ENCODE measurements around the gene GABPB1. TPM values are rescaled to one million over a fixed set of nuclear protein-coding genes. Genes with fewer than 3 reads are reported as not detected.

GABPB1 gene
- total RNA-seq, 2 donors from 2014 or later, result 32.0 to 37.5 TPM

- no peaks in the 10 kb centered on the region for H3K27me3 Mint-ChIP-seq (ENCODE audit: insufficient read depth)
- H3K4me1 ChIP-seq (ENCODE audit: control insufficient read depth, insufficient read depth, low read length), result no peaks in the 10 kb centered on the region
- H3K27ac ChIP-seq (ENCODE audit: low read depth, low read length), result no peak overlapping the region
- H3K4me1 Mint-ChIP-seq, result peaks cover 11% of the 10 kb centered on the region
- H3K4me3 Mint-ChIP-seq, result no peak overlapping the region
- no peaks in the 10 kb centered on the region for H3K9me3 ChIP-seq (ENCODE audit: control insufficient read depth, low read length)
- H3K9ac ChIP-seq (ENCODE audit: extremely low read depth, low read length, poor library complexity, severe bottlenecking), result no peak overlapping the region
- no peak for DNase-seq
- H3K36me3 ChIP-seq (ENCODE audit: control insufficient read depth, insufficient read depth, low read length), result no peaks in the 10 kb centered on the region
- TF ChIP-seq CTCF (conservative IDR thresholded peaks at IDR 0.05), result peak; percentile 58
- no peak overlapping the region for H3K27ac Mint-ChIP-seq
- no peak overlapping the region for H3K4me3 ChIP-seq (ENCODE audit: low read length)
- no peaks in the 10 kb centered on the region for H3K9me3 Mint-ChIP-seq
- no peaks in the 10 kb centered on the region for H3K27me3 ChIP-seq (ENCODE audit: control insufficient read depth, insufficient read depth, low read length, poor library complexity, severe bottlenecking)
- H3K36me3 Mint-ChIP-seq (ENCODE audit: low read depth), result no peaks in the 10 kb centered on the region
- WGBS, 2 experiments (ENCODE audit: insufficient coverage in 1 of 2, insufficient read length in 1 of 2), result 80 to 88% methylated on average over 2 to 5 of the region's 5 CpGs
These were observed 113.1 kb downstream of the GABPB1 start for GRCh38 chr15:50241684-50242450.

DNA sequence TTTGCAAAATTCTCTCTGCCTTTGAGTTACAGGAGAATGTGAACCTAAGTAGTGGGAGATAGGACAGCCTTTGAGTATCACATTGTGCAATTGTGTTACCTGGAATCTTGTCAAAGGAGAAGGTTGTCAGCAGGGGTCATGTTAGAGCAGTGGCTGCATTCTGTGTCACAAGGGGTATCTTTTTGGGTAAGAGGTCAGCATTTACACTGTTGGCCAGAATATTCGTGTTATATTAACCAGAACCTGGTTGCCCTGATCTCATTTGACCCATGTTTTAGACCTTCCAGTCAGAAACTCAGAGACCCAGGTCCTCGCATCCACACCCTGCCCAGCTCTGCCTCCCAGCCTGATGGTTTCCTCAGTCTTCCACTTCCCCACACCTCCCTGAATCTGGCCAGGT, 116.7 kb downstream of the GABPB1 start:
- WGBS, 2 experiments (ENCODE audit: insufficient coverage in 1 of 2, insufficient read length in 1 of 2), result 94 to 100% methylated on average over 2 of the region's 2 CpGs
- Mint-ChIP-seq H3K4me3 (no peak overlapping the region), H3K36me3 (ENCODE audit: low read depth) (no peaks in the 10 kb centered on the region), H3K27me3 (ENCODE audit: insufficient read depth) (no peaks in the 10 kb centered on the region), H3K9me3 (no peaks in the 10 kb centered on the region), H3K27ac (no peak overlapping the region), H3K4me1 (peaks cover 18% of the 10 kb centered on the region)
- Histone ChIP-seq H3K36me3 (ENCODE audit: control insufficient read depth, insufficient read depth, low read length) (no peaks in the 10 kb centered on the region), H3K27me3 (ENCODE audit: control insufficient read depth, insufficient read depth, low read length, poor library complexity, severe bottlenecking) (no peaks in the 10 kb centered on the region), H3K9me3 (ENCODE audit: control insufficient read depth, low read length) (no peaks in the 10 kb centered on the region), H3K4me1 (ENCODE audit: control insufficient read depth, insufficient read depth, low read length) (no peaks in the 10 kb centered on the region), H3K4me3 (ENCODE audit: low read length) (no peak overlapping the region), H3K27ac (ENCODE audit: low read depth, low read length) (no peak overlapping the region), H3K9ac (ENCODE audit: extremely low read depth, low read length, poor library complexity, severe bottlenecking) (no peak overlapping the region)
- DNase-seq, result no peak
- no peak for TF ChIP-seq CTCF (conservative IDR thresholded peaks at IDR 0.05)

- no peak overlapping the region for H3K4me3 ChIP-seq (ENCODE audit: low read length)
- WGBS, 2 experiments (ENCODE audit: insufficient coverage in 1 of 2, insufficient read length in 1 of 2), result 91 to 98% methylated on average over 8 to 9 of the region's 9 CpGs
- H3K27ac ChIP-seq (ENCODE audit: low read depth, low read length), result no peak overlapping the region
- DNase-seq, result no peak
- no peaks in the 10 kb centered on the region for H3K27me3 Mint-ChIP-seq (ENCODE audit: insufficient read depth)
- no peaks in the 10 kb centered on the region for H3K36me3 Mint-ChIP-seq (ENCODE audit: low read depth)
- no peaks in the 10 kb centered on the region for H3K9me3 Mint-ChIP-seq
- no peak overlapping the region for H3K27ac Mint-ChIP-seq
- H3K4me1 ChIP-seq (ENCODE audit: control insufficient read depth, insufficient read depth, low read length), result peaks cover 5% of the 10 kb centered on the region
- peaks cover 34% of the 10 kb centered on the region for H3K4me1 Mint-ChIP-seq
- H3K4me3 Mint-ChIP-seq, result no peak overlapping the region
- TF ChIP-seq CTCF (conservative IDR thresholded peaks at IDR 0.05), result no peak
- no peaks in the 10 kb centered on the region for H3K9me3 ChIP-seq (ENCODE audit: control insufficient read depth, low read length)
- H3K36me3 ChIP-seq (ENCODE audit: control insufficient read depth, insufficient read depth, low read length), result no peaks in the 10 kb centered on the region
- no peak overlapping the region for H3K9ac ChIP-seq (ENCODE audit: extremely low read depth, low read length, poor library complexity, severe bottlenecking)
- H3K27me3 ChIP-seq (ENCODE audit: control insufficient read depth, insufficient read depth, low read length, poor library complexity, severe bottlenecking), result no peaks in the 10 kb centered on the region
These were observed 118.6 kb downstream of the GABPB1 start for GRCh38 chr15:50236433-50236832.

Data from endodermal cell (in vitro differentiated cells).